ENCODE results near the gene MEX3A.

MEX3A gene

DNA sequence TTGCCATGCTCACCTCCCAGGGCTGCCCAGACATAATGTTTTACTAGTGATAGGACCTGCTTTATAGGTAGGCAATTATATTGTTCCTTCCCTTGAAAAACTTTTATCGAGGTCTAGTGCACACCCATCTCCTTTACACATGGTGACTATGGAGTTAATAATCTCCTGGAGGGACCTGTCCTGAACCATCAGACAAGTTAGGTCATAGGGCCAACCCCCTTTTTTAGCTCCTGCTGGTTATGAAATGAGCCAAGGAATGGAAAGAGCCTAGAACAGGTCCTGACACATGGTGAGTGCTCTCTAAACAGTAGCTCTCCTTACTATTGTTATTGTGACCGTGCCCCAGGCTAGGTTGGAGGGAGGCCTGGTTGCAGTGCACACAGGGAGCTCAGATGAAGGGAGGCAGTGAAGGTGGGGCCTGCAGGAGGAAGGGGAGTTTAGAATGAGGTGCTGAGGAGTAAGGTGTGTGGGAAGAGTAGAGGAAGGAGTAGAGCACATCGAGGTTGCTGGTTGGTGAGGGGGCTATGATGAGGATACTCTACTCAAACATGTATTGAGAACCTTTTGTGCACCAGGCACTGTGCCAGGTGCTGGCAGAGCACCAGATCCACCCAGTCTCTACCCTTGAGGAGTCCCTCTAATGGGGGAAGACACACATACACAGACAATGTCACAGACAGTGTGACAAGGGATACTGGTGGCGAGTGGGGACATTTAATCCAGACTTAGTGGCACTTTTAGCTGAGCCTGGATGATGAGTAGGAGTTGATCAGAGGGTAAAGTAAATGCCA lies 18.1 kb upstream of the MEX3A start:
- peaks cover 88% of the 10 kb centered on the region for H3K4me1 Mint-ChIP-seq

DNA sequence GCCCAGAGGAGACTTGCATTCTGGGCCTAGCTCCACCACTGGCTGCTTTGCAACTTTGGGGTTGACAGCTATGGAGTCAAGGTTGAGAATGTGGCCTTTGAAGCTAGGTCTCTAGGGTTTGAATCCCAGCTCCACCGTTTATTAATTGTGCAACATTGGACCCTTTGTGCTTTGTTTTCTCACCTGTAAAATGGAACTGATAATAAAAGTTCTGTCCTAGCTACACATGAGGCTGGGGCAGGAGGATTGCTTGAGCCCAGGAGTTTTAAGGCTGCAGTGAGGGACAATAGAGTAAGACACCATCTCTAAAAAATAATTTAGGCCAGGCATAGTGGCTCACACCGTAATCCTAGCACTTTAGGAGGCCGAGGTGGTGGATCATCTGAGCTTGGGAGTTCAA lies 17.0 kb upstream of the MEX3A start:
- Mint-ChIP-seq H3K9me3 (no peaks in the 10 kb centered on the region), H3K4me1 (peaks cover 82% of the 10 kb centered on the region), H3K27me3 (peaks cover 25% of the 10 kb centered on the region), H3K4me3 (no peak overlapping the region), H3K36me3 (ENCODE audit: low read depth) (peaks cover 3% of the 10 kb centered on the region), H3K27ac (peak overlapping the region; percentile 6)
- ATAC-seq (no peak), DNase-seq (no peak)

More for the DNA sequence above, 18.1 kb upstream of the MEX3A start:
- H3K9me3 Mint-ChIP-seq, result no peaks in the 10 kb centered on the region
- peak overlapping the region; percentile 41 for H3K27ac Mint-ChIP-seq
- H3K36me3 Mint-ChIP-seq (ENCODE audit: low read depth), result peaks cover 3% of the 10 kb centered on the region
- no peak overlapping the region for H3K4me3 Mint-ChIP-seq
- DNase-seq, result no peak
- H3K27me3 Mint-ChIP-seq, result peaks cover 23% of the 10 kb centered on the region
- ATAC-seq, result no peak

DNA sequence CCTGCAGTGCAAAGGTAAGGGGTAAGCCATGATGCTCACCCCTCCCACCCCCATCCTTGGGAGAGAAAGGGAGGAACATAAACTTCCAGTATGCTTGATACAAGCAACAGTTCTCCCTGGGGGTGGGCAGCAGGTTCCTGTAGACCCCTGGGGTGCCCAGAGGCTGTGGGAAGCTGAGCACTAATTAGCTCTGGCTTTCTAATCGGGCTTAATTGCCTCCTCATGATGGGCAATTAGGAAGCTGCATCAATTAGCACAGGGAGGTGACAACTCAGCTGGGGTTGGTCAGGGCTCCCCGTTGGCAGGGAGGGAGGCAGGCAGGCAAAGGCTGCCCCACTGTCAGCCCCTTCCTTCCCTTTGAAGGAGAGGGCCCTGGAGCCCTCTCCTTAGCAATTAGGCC lies 16.5 kb upstream of the MEX3A start:
- Mint-ChIP-seq H3K4me1 (peaks cover 77% of the 10 kb centered on the region), H3K27ac (peak overlapping the region; percentile 98), H3K36me3 (ENCODE audit: low read depth) (peaks cover 3% of the 10 kb centered on the region), H3K4me3 (no peak overlapping the region), H3K9me3 (no peaks in the 10 kb centered on the region), H3K27me3 (peaks cover 28% of the 10 kb centered on the region)
- ATAC-seq, result no peak
- no peak for DNase-seq

DNA sequence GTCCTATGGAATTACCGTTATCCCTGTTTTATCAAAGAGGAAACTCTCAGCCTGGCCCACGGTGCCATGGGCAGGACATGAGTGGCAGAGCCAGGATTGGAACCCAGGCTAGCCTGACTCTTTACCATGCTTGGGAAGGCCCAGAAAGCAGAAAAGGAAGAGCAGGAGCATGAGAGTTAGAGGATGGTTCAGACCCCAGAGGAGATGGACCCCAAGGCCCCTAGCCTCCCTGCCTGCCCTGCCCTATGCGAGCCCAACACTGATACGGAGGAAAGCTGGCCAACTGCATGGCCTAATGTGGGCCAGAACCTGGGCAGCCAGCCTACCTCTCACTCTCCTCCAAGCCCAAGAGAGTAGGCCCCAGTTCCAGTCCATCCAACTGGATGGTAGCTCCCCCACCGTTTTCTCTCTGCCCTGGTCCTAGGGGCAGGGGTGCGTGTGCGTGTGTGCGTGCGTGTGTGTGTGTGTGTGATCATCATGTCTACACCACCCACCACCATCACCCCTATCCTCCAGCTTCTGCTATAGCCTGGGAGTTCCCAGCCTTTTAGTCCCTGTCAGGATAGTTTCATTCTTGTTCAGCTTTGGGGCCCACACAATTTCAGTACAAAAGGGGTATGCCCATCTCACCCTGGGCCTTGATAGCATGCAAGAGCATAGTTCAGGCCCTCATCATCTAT lies 15.4 kb upstream of the MEX3A start:
- ATAC-seq (peak; percentile 45), DNase-seq (peak; percentile 66)
- Mint-ChIP-seq H3K27me3 (peaks cover 32% of the 10 kb centered on the region), H3K27ac (peak overlapping the region; percentile 98), H3K36me3 (ENCODE audit: low read depth) (peaks cover 3% of the 10 kb centered on the region), H3K9me3 (no peaks in the 10 kb centered on the region), H3K4me3 (peak overlapping the region; percentile 76), H3K4me1 (peaks cover 65% of the 10 kb centered on the region)

DNA sequence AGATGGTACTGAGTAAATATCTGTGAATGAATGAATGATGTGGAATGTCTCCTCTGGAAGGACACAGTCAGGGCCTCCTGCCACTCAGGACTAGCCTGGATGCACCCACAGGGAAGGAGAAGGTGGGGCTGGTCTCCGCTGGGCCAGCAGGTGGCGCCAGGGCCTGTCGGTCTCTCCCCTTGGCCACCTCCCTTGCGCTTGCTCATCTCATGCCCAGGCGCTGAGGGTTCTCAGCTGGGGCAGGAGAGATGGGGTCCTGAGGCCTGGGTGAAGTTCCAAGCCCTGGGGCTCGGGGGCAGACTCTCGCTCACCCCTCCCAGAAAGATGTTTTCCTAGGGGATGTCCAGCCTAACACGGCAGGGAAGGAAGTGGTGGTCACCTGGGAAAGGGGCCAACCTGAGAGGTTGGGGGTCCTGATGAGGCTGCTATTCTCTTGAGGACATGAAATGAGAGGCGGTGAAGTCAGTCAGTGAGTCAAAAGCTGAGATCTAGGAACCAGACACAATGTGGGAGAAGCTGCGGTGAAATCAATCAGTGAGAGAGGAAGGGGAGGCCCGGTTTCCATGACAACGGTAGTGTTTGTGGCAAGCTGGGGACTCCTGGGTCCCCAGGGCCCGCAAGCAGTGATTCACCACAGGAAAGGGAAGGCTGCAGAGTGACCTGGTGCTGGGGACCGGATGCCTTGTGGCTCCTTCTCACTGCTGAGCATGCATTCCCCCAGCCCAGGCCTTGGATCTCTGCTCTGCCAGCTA lies 14.6 kb upstream of the MEX3A start:
- ATAC-seq, result peak; percentile 81
- peaks cover 34% of the 10 kb centered on the region for H3K27me3 Mint-ChIP-seq
- peak overlapping the region; percentile 98 for H3K27ac Mint-ChIP-seq
- H3K4me3 Mint-ChIP-seq, result peak overlapping the region; percentile 76
- H3K9me3 Mint-ChIP-seq, result no peaks in the 10 kb centered on the region
- H3K4me1 Mint-ChIP-seq, result peaks cover 61% of the 10 kb centered on the region
- peaks cover 3% of the 10 kb centered on the region for H3K36me3 Mint-ChIP-seq (ENCODE audit: low read depth)
- peak; percentile 91 for DNase-seq

DNA sequence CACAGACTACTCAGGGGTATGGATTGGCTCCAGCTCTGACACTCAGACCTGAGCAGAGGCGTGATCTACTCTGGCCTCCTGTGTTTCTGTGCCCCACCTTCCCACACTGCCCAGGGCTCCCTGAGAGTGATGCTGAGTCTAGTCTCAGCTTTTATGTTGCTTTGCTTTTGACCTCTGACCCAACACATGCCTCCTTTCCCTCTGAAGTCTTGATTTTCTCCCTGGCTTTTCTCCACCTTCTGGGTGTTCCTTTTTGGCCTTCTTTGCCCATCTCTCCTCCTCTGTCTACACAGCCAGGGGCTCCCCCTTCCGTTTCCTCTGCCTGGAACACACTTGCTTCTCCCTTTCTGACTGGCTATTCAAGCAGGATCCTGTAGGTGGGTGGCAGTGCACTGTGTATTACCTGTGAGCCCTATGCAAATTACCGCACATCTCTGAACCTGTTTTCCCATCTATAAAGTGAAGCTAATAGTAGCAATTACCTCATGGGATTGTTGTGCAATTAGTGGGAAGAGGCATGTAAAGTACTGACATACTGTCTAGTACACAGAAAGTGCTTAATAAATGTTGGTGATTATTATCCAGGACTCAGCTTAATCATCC lies 13.7 kb upstream of the MEX3A start:
- Mint-ChIP-seq H3K27me3 (peaks cover 29% of the 10 kb centered on the region), H3K27ac (peak overlapping the region; percentile 98), H3K9me3 (no peaks in the 10 kb centered on the region), H3K4me1 (peaks cover 55% of the 10 kb centered on the region), H3K4me3 (peak overlapping the region; percentile 76), H3K36me3 (ENCODE audit: low read depth) (peaks cover 3% of the 10 kb centered on the region)
- DNase-seq, result peak; percentile 36
- ATAC-seq, result no peak

DNA sequence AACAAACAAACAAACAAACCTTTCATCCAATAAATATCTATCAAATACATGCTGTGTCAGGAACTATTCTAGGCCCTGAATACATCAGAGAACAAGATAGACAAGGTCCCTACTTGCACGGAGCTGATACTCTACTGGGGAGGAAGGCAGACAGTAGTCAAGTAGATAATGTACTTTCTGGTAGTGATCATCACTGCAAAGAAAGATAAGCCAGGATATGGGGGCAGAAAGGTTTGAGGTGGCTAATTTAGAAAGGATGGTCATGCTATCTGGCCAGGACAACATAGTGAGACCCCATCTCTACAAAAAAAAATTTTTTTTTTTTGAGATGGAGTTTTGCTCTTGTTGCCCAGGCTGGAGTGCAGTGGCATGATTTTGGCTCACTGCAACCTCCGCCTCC lies 9.3 kb upstream of the MEX3A start:
- ATAC-seq, result no peak
- no peaks in the 10 kb centered on the region for H3K36me3 Mint-ChIP-seq (ENCODE audit: low read depth)
- H3K27me3 Mint-ChIP-seq, result peaks cover 36% of the 10 kb centered on the region
- H3K9me3 Mint-ChIP-seq, result no peaks in the 10 kb centered on the region
- peaks cover 18% of the 10 kb centered on the region for H3K4me1 Mint-ChIP-seq
- H3K27ac Mint-ChIP-seq, result no peak overlapping the region
- DNase-seq, result no peak
- H3K4me3 Mint-ChIP-seq, result no peak overlapping the region

DNA sequence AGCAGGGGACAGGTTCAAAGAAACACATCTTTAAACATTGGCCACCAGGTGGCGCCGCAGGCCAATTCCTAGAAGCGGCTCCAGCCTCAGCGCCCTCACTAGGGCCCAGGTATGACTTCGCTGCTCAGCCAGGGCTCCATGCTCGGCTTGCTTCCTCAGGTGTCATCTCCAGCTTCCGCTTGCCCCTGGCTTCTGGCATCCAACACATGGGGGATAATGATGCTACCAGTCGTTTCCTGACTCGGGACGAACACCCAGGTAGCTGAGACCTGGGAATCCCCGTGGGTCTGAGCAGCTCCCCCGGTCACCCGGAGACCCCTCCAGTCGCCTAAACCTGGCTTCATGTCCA lies 8.5 kb upstream of the MEX3A start:
- DNase-seq, result peak; percentile 92
- peaks cover 42% of the 10 kb centered on the region for H3K27me3 Mint-ChIP-seq
- no peak overlapping the region for H3K27ac Mint-ChIP-seq

DNA sequence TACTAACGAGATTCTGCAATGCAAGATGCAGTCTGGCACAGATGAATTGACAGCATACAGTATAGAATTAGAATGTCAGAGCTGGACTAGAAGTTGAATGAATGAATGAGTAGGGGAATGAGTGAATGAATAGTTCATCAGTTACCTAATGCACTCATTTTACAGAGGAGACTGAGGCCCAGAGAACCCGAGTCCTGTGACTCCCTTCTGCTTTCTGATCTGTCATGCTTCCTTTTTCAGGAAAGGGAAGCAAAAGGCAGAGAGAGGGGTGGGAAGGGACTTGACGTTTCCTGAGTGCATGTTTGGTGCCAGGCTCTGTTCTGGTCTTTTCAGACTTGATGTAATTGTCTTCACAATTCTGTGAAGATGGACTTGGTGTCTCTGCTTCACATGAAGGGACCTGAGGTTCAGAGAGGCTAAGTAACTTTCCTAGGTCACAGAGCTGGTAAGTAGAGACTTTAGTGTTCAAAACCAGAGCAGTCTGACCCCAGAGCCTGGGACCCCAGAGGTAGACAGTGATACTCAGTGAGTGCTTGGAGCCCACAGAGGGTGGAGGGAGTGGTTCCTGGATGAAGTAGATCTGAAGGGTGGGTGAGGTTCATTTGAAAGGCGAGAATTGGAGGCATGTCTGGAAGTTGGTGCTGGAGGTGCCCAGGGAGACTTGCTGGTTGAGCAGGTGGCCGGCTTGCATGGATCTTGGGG lies 8.0 kb upstream of the MEX3A start:
- no peaks in the 10 kb centered on the region for H3K36me3 Mint-ChIP-seq (ENCODE audit: low read depth)
- H3K27me3 Mint-ChIP-seq, result peaks cover 43% of the 10 kb centered on the region
- peaks cover 5% of the 10 kb centered on the region for H3K4me1 Mint-ChIP-seq
- DNase-seq (no peak), ATAC-seq (no peak)
- H3K9me3 Mint-ChIP-seq, result no peaks in the 10 kb centered on the region
- H3K4me3 Mint-ChIP-seq, result no peak overlapping the region
- H3K27ac Mint-ChIP-seq, result no peak overlapping the region

More for the DNA sequence above, 8.5 kb upstream of the MEX3A start:
- peak; percentile 95 for ATAC-seq
- H3K36me3 Mint-ChIP-seq (ENCODE audit: low read depth), result no peaks in the 10 kb centered on the region
- no peak overlapping the region for H3K4me3 Mint-ChIP-seq
- H3K9me3 Mint-ChIP-seq, result no peaks in the 10 kb centered on the region
- H3K4me1 Mint-ChIP-seq, result peaks cover 10% of the 10 kb centered on the region

DNA sequence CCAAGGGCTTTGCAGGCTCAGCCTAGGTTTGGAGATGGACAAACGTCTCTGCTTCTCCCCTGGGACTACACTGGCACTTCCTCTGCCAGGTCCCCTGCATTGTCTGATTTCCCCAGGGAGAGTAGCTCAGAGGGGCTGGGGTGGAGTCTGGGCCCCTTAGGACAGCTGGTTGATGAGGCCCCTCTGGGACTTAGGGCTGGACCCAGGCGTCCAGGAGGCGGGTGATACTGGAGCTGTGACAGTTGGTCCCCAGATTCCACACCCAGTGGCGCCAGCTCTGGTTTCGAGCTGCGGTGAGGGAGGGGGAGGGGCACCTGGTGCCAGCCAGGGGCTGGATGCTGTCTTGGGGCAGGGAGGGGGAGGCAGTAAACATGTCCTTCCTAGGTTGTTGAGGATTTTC lies 7.4 kb upstream of the MEX3A start:
- Mint-ChIP-seq H3K4me1 (peaks cover 1% of the 10 kb centered on the region), H3K27ac (no peak overlapping the region), H3K36me3 (ENCODE audit: low read depth) (no peaks in the 10 kb centered on the region), H3K27me3 (peaks cover 47% of the 10 kb centered on the region), H3K9me3 (no peaks in the 10 kb centered on the region), H3K4me3 (no peak overlapping the region)
- ATAC-seq (no peak), DNase-seq (no peak)

DNA sequence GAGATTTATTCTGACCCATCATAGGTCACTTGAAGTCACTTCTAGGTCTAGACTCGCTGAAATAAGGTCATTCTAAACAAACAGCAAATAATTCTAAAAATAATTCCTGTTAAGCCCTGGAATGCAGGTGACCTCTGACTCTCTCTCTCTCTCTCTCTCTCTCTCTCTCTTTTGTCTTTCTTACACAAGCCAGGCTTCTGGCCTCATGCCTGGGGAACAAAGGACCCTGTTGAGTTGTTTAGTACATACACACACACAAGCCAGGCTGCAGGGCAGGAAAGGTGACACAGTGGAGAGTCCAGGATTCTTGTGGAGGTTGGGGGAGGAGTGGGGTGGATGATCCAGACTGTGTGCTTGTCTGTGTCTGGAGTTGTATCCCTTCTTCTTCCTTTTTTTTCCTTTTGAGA lies 4.0 kb upstream of the MEX3A start:
- Mint-ChIP-seq H3K4me1 (peaks cover 13% of the 10 kb centered on the region), H3K9me3 (no peaks in the 10 kb centered on the region), H3K27me3 (peaks cover 53% of the 10 kb centered on the region), H3K36me3 (ENCODE audit: low read depth) (no peaks in the 10 kb centered on the region), H3K27ac (no peak overlapping the region), H3K4me3 (no peak overlapping the region)
- DNase-seq (no peak), ATAC-seq (no peak)

DNA sequence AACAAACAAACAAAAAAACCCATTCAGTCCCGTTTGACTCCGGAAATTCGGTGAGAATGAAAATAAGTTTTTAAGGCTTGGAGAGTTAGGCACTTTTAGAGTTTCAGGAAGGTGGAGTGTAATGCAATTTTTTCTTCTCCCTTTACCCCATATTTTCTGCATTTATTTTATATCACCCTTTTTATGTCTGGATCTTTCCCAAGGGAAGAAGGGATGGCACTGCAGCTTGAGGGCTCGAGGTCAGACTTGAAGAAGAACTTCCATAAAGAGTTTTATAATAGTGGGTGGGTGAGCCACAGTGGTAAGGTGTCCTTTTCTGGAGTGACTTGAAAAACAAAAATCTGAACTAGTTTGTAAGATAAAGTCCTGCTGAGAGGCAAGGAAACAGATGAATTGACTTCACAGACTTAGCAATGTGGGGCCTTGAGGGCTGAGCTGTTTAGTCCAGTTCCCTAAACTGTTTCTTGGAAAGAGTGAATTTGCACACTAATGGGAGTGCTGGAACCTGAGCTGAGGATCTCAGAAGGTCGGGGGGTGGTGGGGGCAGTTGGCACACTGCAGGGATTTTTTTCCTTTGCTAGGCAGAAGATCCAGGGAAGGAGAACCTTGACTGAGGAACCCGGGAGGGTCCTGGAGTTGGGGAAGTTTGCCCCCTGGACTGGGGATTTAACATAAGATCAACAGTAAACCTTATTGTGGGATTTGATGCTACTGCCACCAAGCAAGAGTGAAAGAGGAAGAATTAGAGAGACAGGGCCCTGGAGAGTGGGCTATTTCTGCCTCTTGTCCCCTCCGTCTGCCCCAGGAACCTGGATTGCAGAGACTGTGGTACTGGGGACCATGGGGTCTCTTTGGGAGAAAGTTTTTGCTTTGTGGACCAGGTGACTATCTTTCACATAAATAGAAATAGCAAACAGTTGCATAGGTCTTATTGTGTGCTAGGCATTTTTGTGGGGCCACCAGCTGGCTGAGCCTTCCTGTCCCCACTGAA lies 1.8 kb upstream of the MEX3A start:
- Mint-ChIP-seq H3K36me3 (ENCODE audit: low read depth) (no peaks in the 10 kb centered on the region), H3K4me3 (peak overlapping the region; percentile 34), H3K27me3 (peaks cover 53% of the 10 kb centered on the region), H3K9me3 (no peaks in the 10 kb centered on the region), H3K27ac (no peak overlapping the region), H3K4me1 (peaks cover 12% of the 10 kb centered on the region)
- DNase-seq, result no peak
- no peak for ATAC-seq

DNA sequence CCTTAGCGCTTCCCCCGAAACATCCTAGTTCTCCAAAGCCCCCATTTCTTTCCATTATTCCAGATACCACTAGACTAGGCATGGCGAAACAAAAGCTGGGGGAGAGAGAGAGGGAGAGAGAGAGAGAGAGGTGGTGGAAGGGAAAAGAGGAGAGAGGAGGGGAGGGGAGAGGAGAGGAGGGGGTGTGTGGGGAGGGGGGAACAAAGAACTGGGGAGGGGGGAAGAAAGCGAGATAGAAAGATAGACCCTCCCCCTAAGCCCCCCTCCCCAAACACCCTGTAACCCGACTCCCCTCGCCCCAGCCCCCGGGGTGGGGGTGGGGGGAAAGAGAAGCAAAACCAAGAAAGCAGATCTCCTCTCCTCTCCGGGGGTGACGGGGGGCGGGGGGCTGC lies 352 bp downstream of the MEX3A start:
- Mint-ChIP-seq H3K27ac (no peak overlapping the region), H3K4me1 (peaks cover 12% of the 10 kb centered on the region), H3K4me3 (peak overlapping the region; percentile 77), H3K36me3 (ENCODE audit: low read depth) (no peaks in the 10 kb centered on the region), H3K27me3 (peaks cover 53% of the 10 kb centered on the region), H3K9me3 (no peaks in the 10 kb centered on the region)
- no peak for ATAC-seq
- DNase-seq, result no peak
